SK-N-SH (cell line): ENCODE measurements around the gene YTHDF1. TPM values are rescaled to one million over a fixed set of nuclear protein-coding genes. Genes with fewer than 3 reads are reported as not detected.

Source experiments
- CTCF ChIA-PET: fragments of 300-600, 350-600 bp; formaldehyde crosslinking; extraction: SDS; loops from one replicate; lab custom pipeline; 2021; lab: Yijun Ruan, JAX
- POLR2A ChIA-PET: fragments of 350-600 bp; sonication (Branson Sonifier 250); formaldehyde crosslinking; extraction: SDS; loops from one replicate; lab custom pipeline; 2020; ENCODE audit warnings: antibody characterized with exemption, inconsistent platforms; lab: Yijun Ruan, JAX
- DNase-seq: peaks from one replicate; pipeline ENCODE4 v3.0.0; 2012
- H2AFZ ChIP-seq: fragments of 200-600 bp; sonication (generic); 2 replicates; pipeline ENCODE4 v1.8.1; 2016; ENCODE audit warnings: antibody characterized with exemption, mild to moderate bottlenecking, low read depth
- H3F3A ChIP-seq: fragments of 200-600 bp; sonication (generic); replicated peaks from 2 replicates; pipeline ENCODE3; 2016; ENCODE audit warnings: antibody characterized with exemption, mild to moderate bottlenecking; ENCODE audit not compliant: insufficient read depth
- H3K27ac ChIP-seq, 2 experiments: fragments of 200-500 bp in 1 of 2; fragments of 200-600 bp in 1 of 2; sonication (Bioruptor generic) in 1 of 2; sonication (generic), shearing (Covaris generic) in 1 of 2; 2 replicates each; pipeline versions ENCODE4 v1.5.1 to v1.6.1; 2014 to 2016; ENCODE audit warnings: low read depth in 2 of 2, inconsistent platforms in 1 of 2, low read length in 1 of 2, mild to moderate bottlenecking in 1 of 2, mixed read lengths in 1 of 2
- H3K27me3 ChIP-seq: fragments of 200-600 bp; sonication (generic), shearing (Covaris generic); 2 replicates; pipeline ENCODE4 v1.6.1; 2016; ENCODE audit warnings: mixed run types; ENCODE audit not compliant: insufficient read depth
- H3K36me3 ChIP-seq, 2 experiments: fragments of 200-500 bp in 1 of 2; fragments of 200-600 bp in 1 of 2; sonication (Bioruptor generic) in 1 of 2; sonication (generic) in 1 of 2; replicated peaks in 1 of 2; 2 replicates each; pipeline versions ENCODE3 to v1.5.1; 2014 to 2016; ENCODE audit warnings: low read length in 1 of 2, mild to moderate bottlenecking in 1 of 2; ENCODE audit not compliant: insufficient read depth in 2 of 2, control insufficient read depth in 1 of 2
- H3K4me1 ChIP-seq, 2 experiments: fragments of 200-500 bp in 1 of 2; fragments of 200-600 bp in 1 of 2; sonication (Bioruptor generic) in 1 of 2; sonication (generic), shearing (Covaris generic) in 1 of 2; 2 replicates each; pipeline versions ENCODE4 v1.5.1 to v1.6.1; 2014 to 2016; ENCODE audit warnings: low read depth in 1 of 2, low read length in 1 of 2, mixed run types in 1 of 2; ENCODE audit not compliant: insufficient read depth in 2 of 2, control insufficient read depth in 1 of 2
- H3K4me2 ChIP-seq: fragments of 200-600 bp; sonication (generic), shearing (Covaris generic); 2 replicates; pipeline ENCODE4 v1.6.1; 2017; ENCODE audit warnings: mixed run types
- H3K4me3 ChIP-seq, 2 experiments: fragments of 200-500 bp in 1 of 2; fragments of 200-600 bp in 1 of 2; sonication (Bioruptor generic) in 1 of 2; sonication (generic), shearing (Covaris generic) in 1 of 2; 2 replicates each; pipeline versions ENCODE4 v1.5.1 to v1.8.1; 2014 to 2016; ENCODE audit warnings: low read depth in 2 of 2, inconsistent platforms in 1 of 2, low read length in 1 of 2, mild to moderate bottlenecking in 1 of 2, mixed read lengths in 1 of 2, moderate library complexity in 1 of 2
- H3K79me2 ChIP-seq: fragments of 200-600 bp; sonication (generic); 2 replicates; pipeline ENCODE4 v1.8.1; 2017; ENCODE audit warnings: mild to moderate bottlenecking; ENCODE audit not compliant: insufficient read depth
- H3K9ac ChIP-seq: fragments of 200-600 bp; sonication (generic); 2 replicates; pipeline ENCODE4 v1.6.1; 2017; ENCODE audit warnings: mixed run types
- H3K9me2 ChIP-seq: fragments of 200-600 bp; sonication (generic); 2 replicates; pipeline ENCODE4 v1.6.1; 2017; ENCODE audit warnings: mixed run types
- H3K9me3 ChIP-seq: fragments of 200-600 bp; sonication (generic); 2 replicates; pipeline ENCODE4 v1.6.1; 2017; ENCODE audit warnings: mixed run types, mild to moderate bottlenecking, moderate library complexity
- H4K20me1 ChIP-seq: fragments of 200-600 bp; sonication (generic); 2 replicates; pipeline ENCODE4 v1.6.1; 2017; ENCODE audit warnings: mild to moderate bottlenecking, mixed run types; ENCODE audit not compliant: insufficient read depth
- EP300 ChIP-seq, 2 experiments: IDR thresholded peaks; 2 replicates each; pipeline versions ENCODE4 v1.4.0 to v1.6.1; 2012; ENCODE audit warnings: borderline replicate concordance in 1 of 2, low read depth in 1 of 2, low read length in 1 of 2
- FOXJ3 ChIP-seq: sonication (generic); formaldehyde crosslinking; IDR thresholded peaks from 2 replicates; pipeline ENCODE4 v1.5.1; 2020; ENCODE audit warnings: mild to moderate bottlenecking, missing genetic modification reagents
- FOXM1 ChIP-seq: IDR thresholded peaks from 2 replicates; pipeline ENCODE4 v1.4.0; 2012; ENCODE audit warnings: low read depth, mild to moderate bottlenecking
- GATA2 ChIP-seq: sonication (generic); formaldehyde crosslinking; IDR thresholded peaks from 2 replicates; pipeline ENCODE4 v1.5.0; 2020; ENCODE audit warnings: mild to moderate bottlenecking, missing genetic modification reagents
- NFIC ChIP-seq: IDR thresholded peaks from 2 replicates; pipeline ENCODE4 v1.4.0; 2012; ENCODE audit warnings: borderline replicate concordance
- RAD21 ChIP-seq: IDR thresholded peaks from 2 replicates; pipeline ENCODE4 v1.6.1; 2012; ENCODE audit warnings: mild to moderate bottlenecking, low read length
- RXRA ChIP-seq: IDR thresholded peaks from 2 replicates; pipeline ENCODE4 v1.4.0; 2012; ENCODE audit warnings: low read depth, mild to moderate bottlenecking, borderline replicate concordance
- TAF1 ChIP-seq: IDR thresholded peaks from 2 replicates; pipeline ENCODE4 v1.6.1; 2012; ENCODE audit warnings: low read depth, mild to moderate bottlenecking, low read length, moderate library complexity, borderline replicate concordance
- TCF12 ChIP-seq: IDR thresholded peaks from 2 replicates; pipeline ENCODE4 v1.4.0; 2012
- TEAD4 ChIP-seq: IDR thresholded peaks from 2 replicates; pipeline ENCODE4 v1.4.0; 2012; ENCODE audit warnings: mild to moderate bottlenecking, borderline replicate concordance; ENCODE audit not compliant: insufficient read depth
- WGBS: methylation state at CpG from one replicate; pipeline ENCODE4 v1.1.6; 2017; ENCODE audit warnings: low lambda C conversion rate; 5-methylcytosine and 5-hydroxymethylcytosine counted together
- polyA plus RNA-seq, 3 experiments: library from polyadenylated mRNA; depleted of rRNA; stranded (reverse); fragments of >200 nt; gene quantifications; 2 replicates each; pipeline ENCODE4 v1.2.3, GENCODE V29; 2012
- TF ChIP-seq, protein P1 (sequence below): fragments of 200-600 bp; sonication (generic); IDR thresholded peaks from 2 replicates; pipeline ENCODE4 v1.6.1; 2017; ENCODE audit warnings: antibody characterized with exemption, mild to moderate bottlenecking, moderate library complexity
- TF ChIP-seq, protein P2 (sequence below): fragments of 150-350 bp; IDR thresholded peaks from 2 replicates; pipeline ENCODE4 v1.6.1; 2017; ENCODE audit warnings: antibody characterized with exemption, low read length, low read depth, borderline replicate concordance
- TF ChIP-seq, protein P3 (sequence below): IDR thresholded peaks from 2 replicates; pipeline ENCODE4 v1.6.1; 2012; ENCODE audit warnings: mild to moderate bottlenecking, low read depth, low read length, moderate library complexity
- TF ChIP-seq, protein P4 (sequence below): IDR thresholded peaks from 2 replicates; pipeline ENCODE4 v1.4.0; 2012; ENCODE audit warnings: low read depth, borderline replicate concordance
- TF ChIP-seq, protein P5 (sequence below): IDR thresholded peaks from 2 replicates; pipeline ENCODE4 v1.4.0; 2012; ENCODE audit warnings: low read depth, borderline replicate concordance

Gene YTHDF1
- polyA plus RNA-seq, 1 of the 3 experiments (the other 2 are of a cell fraction) = 17.0 TPM

DNA sequence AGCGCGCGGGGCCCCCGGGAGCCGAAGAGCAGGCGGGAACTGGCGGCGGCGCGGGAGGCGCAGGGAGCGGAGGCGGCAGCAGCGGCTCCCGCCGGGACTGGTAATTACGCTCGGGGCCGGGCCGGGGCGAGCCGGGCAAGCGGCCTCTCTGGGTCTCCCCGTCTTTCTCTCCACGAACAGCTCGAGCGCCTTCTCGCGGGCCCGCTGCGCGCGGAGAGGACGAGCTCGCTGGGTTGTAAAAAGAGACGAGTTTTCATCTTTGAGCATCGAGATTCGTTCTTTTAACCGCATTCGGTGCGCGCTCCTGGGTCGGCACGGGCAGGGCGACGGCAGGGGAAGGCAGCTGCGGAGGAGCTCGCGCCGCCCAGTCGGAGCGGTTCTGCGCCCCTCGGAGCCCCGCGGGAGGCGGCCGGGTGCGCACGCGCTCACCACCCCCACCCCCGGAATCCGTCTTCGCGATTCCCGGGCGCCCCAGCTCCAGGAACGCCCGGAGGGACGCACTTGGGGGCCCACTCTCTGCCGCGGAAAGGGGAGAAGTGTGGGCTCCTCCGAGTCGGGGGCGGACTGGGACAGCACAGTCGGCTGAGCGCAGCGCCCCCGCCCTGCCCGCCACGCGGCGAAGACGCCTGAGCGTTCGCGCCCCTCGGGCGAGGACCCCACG is 38.0 kb downstream of the YTHDF1 start:
- POLR2A ChIA-PET = no interaction called here
- 10% methylated on average over 2 of the region's 90 CpGs for WGBS

More for the DNA sequence above, 38.0 kb downstream of the YTHDF1 start:
- no peaks in the 10 kb centered on the region; a peak in 1 of 4 replicates for H3K4me1 ChIP-seq
- CTCF ChIA-PET = interaction anchor here (1.0 to 9.9 kb wide), 8 partner anchors 16 to 206 kb away, joined by 3 to 89 read pairs (median 4); no protein-coding TSS in a partner anchor
- H2AFZ ChIP-seq = no peak overlapping the region
- TF ChIP-seq FOXJ3 (CRISPR knock-in tag) = no peak
- TF ChIP-seq TCF12 = no peak
- no peak for TF ChIP-seq TAF1
- TF ChIP-seq NFIC = no peak
- TF ChIP-seq, protein P1, sequence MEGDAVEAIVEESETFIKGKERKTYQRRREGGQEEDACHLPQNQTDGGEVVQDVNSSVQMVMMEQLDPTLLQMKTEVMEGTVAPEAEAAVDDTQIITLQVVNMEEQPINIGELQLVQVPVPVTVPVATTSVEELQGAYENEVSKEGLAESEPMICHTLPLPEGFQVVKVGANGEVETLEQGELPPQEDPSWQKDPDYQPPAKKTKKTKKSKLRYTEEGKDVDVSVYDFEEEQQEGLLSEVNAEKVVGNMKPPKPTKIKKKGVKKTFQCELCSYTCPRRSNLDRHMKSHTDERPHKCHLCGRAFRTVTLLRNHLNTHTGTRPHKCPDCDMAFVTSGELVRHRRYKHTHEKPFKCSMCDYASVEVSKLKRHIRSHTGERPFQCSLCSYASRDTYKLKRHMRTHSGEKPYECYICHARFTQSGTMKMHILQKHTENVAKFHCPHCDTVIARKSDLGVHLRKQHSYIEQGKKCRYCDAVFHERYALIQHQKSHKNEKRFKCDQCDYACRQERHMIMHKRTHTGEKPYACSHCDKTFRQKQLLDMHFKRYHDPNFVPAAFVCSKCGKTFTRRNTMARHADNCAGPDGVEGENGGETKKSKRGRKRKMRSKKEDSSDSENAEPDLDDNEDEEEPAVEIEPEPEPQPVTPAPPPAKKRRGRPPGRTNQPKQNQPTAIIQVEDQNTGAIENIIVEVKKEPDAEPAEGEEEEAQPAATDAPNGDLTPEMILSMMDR = no peak
- no peak for TF ChIP-seq RXRA
- no peak for TF ChIP-seq EP300 (IDR thresholded peaks at IDR 0.05; ENCODE audit: borderline replicate concordance in 1 of 2, low read depth in 1 of 2, low read length in 1 of 2)
- TF ChIP-seq TEAD4 = no peak
- TF ChIP-seq FOXM1 = no peak
- TF ChIP-seq, protein P2, sequence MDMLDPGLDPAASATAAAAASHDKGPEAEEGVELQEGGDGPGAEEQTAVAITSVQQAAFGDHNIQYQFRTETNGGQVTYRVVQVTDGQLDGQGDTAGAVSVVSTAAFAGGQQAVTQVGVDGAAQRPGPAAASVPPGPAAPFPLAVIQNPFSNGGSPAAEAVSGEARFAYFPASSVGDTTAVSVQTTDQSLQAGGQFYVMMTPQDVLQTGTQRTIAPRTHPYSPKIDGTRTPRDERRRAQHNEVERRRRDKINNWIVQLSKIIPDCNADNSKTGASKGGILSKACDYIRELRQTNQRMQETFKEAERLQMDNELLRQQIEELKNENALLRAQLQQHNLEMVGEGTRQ = no peak
- TF ChIP-seq GATA2 (CRISPR knock-in tag) = no peak
- TF ChIP-seq, protein P3, sequence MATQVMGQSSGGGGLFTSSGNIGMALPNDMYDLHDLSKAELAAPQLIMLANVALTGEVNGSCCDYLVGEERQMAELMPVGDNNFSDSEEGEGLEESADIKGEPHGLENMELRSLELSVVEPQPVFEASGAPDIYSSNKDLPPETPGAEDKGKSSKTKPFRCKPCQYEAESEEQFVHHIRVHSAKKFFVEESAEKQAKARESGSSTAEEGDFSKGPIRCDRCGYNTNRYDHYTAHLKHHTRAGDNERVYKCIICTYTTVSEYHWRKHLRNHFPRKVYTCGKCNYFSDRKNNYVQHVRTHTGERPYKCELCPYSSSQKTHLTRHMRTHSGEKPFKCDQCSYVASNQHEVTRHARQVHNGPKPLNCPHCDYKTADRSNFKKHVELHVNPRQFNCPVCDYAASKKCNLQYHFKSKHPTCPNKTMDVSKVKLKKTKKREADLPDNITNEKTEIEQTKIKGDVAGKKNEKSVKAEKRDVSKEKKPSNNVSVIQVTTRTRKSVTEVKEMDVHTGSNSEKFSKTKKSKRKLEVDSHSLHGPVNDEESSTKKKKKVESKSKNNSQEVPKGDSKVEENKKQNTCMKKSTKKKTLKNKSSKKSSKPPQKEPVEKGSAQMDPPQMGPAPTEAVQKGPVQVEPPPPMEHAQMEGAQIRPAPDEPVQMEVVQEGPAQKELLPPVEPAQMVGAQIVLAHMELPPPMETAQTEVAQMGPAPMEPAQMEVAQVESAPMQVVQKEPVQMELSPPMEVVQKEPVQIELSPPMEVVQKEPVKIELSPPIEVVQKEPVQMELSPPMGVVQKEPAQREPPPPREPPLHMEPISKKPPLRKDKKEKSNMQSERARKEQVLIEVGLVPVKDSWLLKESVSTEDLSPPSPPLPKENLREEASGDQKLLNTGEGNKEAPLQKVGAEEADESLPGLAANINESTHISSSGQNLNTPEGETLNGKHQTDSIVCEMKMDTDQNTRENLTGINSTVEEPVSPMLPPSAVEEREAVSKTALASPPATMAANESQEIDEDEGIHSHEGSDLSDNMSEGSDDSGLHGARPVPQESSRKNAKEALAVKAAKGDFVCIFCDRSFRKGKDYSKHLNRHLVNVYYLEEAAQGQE = no peak
- TF ChIP-seq, protein P4, sequence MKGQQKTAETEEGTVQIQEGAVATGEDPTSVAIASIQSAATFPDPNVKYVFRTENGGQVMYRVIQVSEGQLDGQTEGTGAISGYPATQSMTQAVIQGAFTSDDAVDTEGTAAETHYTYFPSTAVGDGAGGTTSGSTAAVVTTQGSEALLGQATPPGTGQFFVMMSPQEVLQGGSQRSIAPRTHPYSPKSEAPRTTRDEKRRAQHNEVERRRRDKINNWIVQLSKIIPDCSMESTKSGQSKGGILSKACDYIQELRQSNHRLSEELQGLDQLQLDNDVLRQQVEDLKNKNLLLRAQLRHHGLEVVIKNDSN = no peak
- no peak for TF ChIP-seq RAD21
- TF ChIP-seq, protein P5, sequence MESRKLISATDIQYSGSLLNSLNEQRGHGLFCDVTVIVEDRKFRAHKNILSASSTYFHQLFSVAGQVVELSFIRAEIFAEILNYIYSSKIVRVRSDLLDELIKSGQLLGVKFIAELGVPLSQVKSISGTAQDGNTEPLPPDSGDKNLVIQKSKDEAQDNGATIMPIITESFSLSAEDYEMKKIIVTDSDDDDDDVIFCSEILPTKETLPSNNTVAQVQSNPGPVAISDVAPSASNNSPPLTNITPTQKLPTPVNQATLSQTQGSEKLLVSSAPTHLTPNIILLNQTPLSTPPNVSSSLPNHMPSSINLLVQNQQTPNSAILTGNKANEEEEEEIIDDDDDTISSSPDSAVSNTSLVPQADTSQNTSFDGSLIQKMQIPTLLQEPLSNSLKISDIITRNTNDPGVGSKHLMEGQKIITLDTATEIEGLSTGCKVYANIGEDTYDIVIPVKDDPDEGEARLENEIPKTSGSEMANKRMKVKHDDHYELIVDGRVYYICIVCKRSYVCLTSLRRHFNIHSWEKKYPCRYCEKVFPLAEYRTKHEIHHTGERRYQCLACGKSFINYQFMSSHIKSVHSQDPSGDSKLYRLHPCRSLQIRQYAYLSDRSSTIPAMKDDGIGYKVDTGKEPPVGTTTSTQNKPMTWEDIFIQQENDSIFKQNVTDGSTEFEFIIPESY = no peak
- TF ChIP-seq, all 33 proteins: peak for 0
- peaks cover 60% of the 10 kb centered on the region for H3K27me3 ChIP-seq
- H3F3A ChIP-seq = no peaks in the 10 kb centered on the region
- H3K4me2 ChIP-seq = no peak overlapping the region; the same call in 1 of the 2 replicates
- no peak for DNase-seq
- H4K20me1 ChIP-seq = peaks cover 16% of the 10 kb centered on the region; the same call in 1 of the 2 replicates
- no peaks in the 10 kb centered on the region for H3K9me3 ChIP-seq
- no peak overlapping the region for H3K4me3 ChIP-seq
- no peaks in the 10 kb centered on the region for H3K9me2 ChIP-seq
- H3K9ac ChIP-seq = no peak overlapping the region
- H3K36me3 ChIP-seq = no peaks in the 10 kb centered on the region
- no peak overlapping the region for H3K27ac ChIP-seq
- H3K79me2 ChIP-seq = no peaks in the 10 kb centered on the region
